GM19239 (cell line): Measurements from ENCODE around the gene PARP3.
A peak's percentile ranks its signal among the peaks of the same experiment; 100 is the strongest.

Experiments
- DNase-seq: peaks from one replicate; pipeline ENCODE4 v3.0.0; 2011; ENCODE audit warnings: low spot score; ENCODE audit not compliant: insufficient read length
- FAIRE-seq: peaks from 2 replicates; lab custom pipeline; 2011; peaks lifted over from hg19 to GRCh38; lab: Jason Lieb, UNC

PARP3 gene

GRCh38 chr3:51946796-51947195 lies 4.6 kb downstream of the PARP3 start:
- no peak for FAIRE-seq

GRCh38 chr3:51947215-51947900 lies 5.2 kb downstream of the PARP3 start:
- FAIRE-seq (no peak), DNase-seq (no peak)

More at GRCh38 chr3:51946796-51947195, 4.6 kb downstream of the PARP3 start:
- DNase-seq = no peak

- DNase-seq = no peak
- no peak for FAIRE-seq
These were observed 5.9 kb downstream of the PARP3 start for GRCh38 chr3:51948016-51948580.

GRCh38 chr3:51949121-51949520 lies 7.0 kb downstream of the PARP3 start:
- FAIRE-seq = no peak

GRCh38 chr3:51950899-51951298 lies 8.7 kb downstream of the PARP3 start:
- FAIRE-seq = no peak
- DNase-seq = no peak

More at GRCh38 chr3:51949121-51949520, 7.0 kb downstream of the PARP3 start:
- no peak for DNase-seq

GRCh38 chr3:51953445-51953844 lies 11.3 kb downstream of the PARP3 start:
- FAIRE-seq (no peak), DNase-seq (no peak)

- DNase-seq = no peak
- FAIRE-seq = no peak
These were observed 11.9 kb downstream of the PARP3 start for GRCh38 chr3:51954105-51954504.

- DNase-seq = no peak
- FAIRE-seq = no peak
These were observed 12.6 kb downstream of the PARP3 start for GRCh38 chr3:51954713-51955112.

GRCh38 chr3:51955175-51955892 lies 13.2 kb downstream of the PARP3 start, which contains the start of gene GPR62:
Gene GPR62 (plus strand): TSS chr3:51955381. CDS start chr3:51955653, 272 bp downstream.
- FAIRE-seq (no peak), DNase-seq (no peak)

- peak; percentile 65 for DNase-seq
- no peak for FAIRE-seq
These were observed 14.0 kb downstream of the PARP3 start for GRCh38 chr3:51955893-51956770.

- DNase-seq (no peak), FAIRE-seq (no peak)
These were observed 15.5 kb downstream of the PARP3 start for GRCh38 chr3:51957520-51958205.

- DNase-seq (no peak), FAIRE-seq (no peak)
These were observed 16.7 kb downstream of the PARP3 start for GRCh38 chr3:51958603-51959521.

- FAIRE-seq (no peak), DNase-seq (no peak)
These were observed 17.5 kb downstream of the PARP3 start for GRCh38 chr3:51959651-51960050.

GRCh38 chr3:51960386-51960785 lies 18.2 kb downstream of the PARP3 start:
- no peak for FAIRE-seq

GRCh38 chr3:51961011-51961410 lies 18.8 kb downstream of the PARP3 start:
- no peak for FAIRE-seq
- DNase-seq = no peak

More at GRCh38 chr3:51960386-51960785, 18.2 kb downstream of the PARP3 start:
- no peak for DNase-seq

- FAIRE-seq (no peak), DNase-seq (no peak)
These were observed 19.7 kb downstream of the PARP3 start for GRCh38 chr3:51961602-51962569.

GRCh38 chr3:51962854-51963530 lies 20.8 kb downstream of the PARP3 start:
- DNase-seq (no peak), FAIRE-seq (no peak)
